Gastroesophageal sphincter (tissue), 3 donors: Measurements from ENCODE around the gene DGKG.

Experiments used
- POLR2A ChIP-seq, 2 donors: fragments of 450-650 bp; IDR thresholded peaks; one replicate each; pipeline ENCODE4 v1.6.1; 2017; ENCODE audit warnings: antibody characterized with exemption in 2 of 2, mild to moderate bottlenecking in 2 of 2, moderate library complexity in 1 of 2
- TF ChIP-seq, protein P1 (sequence below), 4 experiments: fragments of 200-600 bp in 2 of 4; fragments of 450-650 bp in 2 of 4; sonication (generic) in 1 of 4; IDR thresholded peaks; one replicate each; pipeline ENCODE4 v1.5.1; 2017 to 2019; ENCODE audit warnings: antibody characterized with exemption in 4 of 4, mild to moderate bottlenecking in 2 of 4, moderate library complexity in 2 of 4

- TF ChIP-seq, protein P1, sequence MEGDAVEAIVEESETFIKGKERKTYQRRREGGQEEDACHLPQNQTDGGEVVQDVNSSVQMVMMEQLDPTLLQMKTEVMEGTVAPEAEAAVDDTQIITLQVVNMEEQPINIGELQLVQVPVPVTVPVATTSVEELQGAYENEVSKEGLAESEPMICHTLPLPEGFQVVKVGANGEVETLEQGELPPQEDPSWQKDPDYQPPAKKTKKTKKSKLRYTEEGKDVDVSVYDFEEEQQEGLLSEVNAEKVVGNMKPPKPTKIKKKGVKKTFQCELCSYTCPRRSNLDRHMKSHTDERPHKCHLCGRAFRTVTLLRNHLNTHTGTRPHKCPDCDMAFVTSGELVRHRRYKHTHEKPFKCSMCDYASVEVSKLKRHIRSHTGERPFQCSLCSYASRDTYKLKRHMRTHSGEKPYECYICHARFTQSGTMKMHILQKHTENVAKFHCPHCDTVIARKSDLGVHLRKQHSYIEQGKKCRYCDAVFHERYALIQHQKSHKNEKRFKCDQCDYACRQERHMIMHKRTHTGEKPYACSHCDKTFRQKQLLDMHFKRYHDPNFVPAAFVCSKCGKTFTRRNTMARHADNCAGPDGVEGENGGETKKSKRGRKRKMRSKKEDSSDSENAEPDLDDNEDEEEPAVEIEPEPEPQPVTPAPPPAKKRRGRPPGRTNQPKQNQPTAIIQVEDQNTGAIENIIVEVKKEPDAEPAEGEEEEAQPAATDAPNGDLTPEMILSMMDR (IDR thresholded peaks at IDR 0.05): no peak
- no peak for TF ChIP-seq POLR2A (IDR thresholded peaks at IDR 0.05)
These were observed 261.6 kb downstream of the DGKG start for GRCh38 chr3:186100398-186100797.
